ENCODE results near the gene SNX22.

- TF ChIP-seq CTCF (IDR thresholded peaks at IDR 0.05; ENCODE audit: insufficient read depth, low read length): no peak
- no peak; the same call in 1 of the 2 replicates for TF ChIP-seq POLR2AphosphoS5 (IDR thresholded peaks at IDR 0.05; ENCODE audit: low read depth)
- TF ChIP-seq REST (IDR thresholded peaks at IDR 0.05; ENCODE audit: insufficient replicate concordance, low read depth): no peak
- no peak for TF ChIP-seq GABPA (IDR thresholded peaks at IDR 0.05; ENCODE audit: low read depth)
Measured at GRCh38 chr15:64163659-64164362, 12.3 kb downstream of the SNX22 start.
